NCI-H1105 treated with DMSO at 0.1 percent for 48 hours (cell line): ENCODE results near the gene GATA5.

ENCODE experiments used
- DNase-seq: peaks from one replicate; lab custom pipeline; 2025; lab: John Stamatoyannopoulos, UW

GATA5 gene

DNA sequence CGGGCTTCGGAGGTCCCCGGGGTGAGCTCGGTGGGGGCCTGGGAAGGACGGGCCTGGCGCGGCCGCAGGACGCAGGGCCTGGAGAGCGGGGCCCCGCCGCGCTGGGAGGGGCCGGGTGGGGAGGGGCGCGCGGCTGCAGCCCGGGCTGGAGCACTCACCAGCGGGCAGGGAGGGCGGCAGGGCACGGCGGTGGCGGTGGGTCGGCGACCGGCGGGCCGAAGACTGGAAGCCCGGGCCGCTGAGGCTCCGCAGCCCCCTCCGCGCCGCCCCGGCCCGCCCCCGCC, at the start of gene GATA5:
TSS of gene GATA5 (minus strand) at position 224 of the 284 bp plus-strand sequence. CDS start 474 bp downstream, outside the sequence.
- no peak for DNase-seq

DNA sequence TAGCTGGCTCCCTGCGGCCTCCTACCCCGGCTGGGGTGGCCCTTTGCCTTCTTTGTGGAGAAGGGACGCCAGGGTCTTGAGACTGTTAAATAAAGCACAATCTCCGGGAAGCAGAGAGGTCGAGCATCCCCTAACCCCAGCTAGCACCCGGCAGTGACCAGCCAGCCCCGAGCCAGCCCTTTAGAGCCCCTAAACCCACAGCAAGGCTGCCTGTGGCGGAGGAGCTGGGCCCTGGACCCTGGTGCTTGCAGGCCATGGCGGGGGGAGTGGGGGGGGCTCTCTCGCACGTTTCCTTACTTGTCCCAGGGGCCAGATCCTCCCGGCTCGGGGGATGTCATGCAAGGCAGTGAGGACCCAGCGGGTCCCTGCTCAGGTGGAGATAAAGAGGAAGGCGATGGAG, 49.2 kb upstream of the GATA5 start:
- DNase-seq: no peak

DNA sequence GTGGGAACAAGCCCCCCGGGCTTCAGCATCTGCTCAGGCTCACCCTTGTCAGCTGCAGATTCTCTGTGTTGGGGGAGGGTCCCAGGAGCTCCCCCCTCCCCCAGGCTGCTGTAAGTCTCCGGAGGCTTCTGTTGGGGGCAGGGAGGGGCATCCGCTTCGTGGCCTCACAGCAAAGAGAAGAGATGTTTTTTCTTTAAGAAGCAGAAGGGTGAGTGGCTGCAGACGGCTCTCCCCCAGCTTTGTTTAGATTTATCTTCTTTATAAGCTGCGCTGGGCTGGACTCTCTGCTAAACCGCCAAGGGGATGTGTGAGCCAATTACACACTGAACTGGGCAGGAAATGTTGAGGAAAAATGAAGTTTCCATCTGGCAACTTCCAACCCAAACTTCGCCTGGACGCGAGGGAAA, 48.7 kb upstream of the GATA5 start:
- DNase-seq: no peak

DNA sequence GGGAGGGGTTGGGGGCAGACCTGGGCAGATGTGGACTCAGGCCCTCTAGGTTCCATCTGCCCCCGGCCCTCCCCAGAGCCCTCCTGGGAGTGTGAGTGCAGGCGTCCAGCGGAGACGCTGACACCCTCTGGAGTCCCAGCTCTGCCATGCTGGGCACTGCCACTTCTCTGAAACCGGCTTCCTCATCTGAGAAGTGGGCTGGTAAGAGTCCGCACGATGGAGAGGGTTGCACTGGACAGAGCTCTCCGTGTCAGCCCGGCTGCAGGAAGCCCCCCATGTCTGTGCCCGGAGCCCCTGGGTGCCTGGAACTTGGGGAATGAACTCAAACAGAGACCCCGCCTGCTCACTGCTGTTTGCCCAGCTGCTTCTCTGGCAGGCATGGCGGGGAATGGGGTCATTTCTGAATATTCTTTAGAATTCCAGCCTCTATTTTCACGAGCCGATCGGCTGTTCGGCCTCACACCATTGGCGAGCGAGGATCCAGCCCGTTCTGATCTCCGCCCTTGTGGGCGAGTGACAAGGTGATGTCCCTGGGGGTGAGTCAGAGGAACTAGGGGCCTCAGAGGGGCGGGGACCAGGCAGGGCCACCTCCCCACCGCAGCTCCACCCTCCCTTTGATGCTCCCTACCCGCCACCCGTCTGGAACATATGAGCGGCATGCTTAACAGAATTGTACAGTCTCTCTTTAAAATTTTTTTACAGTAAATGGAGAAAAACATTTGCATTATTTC, 47.8 kb upstream of the GATA5 start:
- DNase-seq: no peak

DNA sequence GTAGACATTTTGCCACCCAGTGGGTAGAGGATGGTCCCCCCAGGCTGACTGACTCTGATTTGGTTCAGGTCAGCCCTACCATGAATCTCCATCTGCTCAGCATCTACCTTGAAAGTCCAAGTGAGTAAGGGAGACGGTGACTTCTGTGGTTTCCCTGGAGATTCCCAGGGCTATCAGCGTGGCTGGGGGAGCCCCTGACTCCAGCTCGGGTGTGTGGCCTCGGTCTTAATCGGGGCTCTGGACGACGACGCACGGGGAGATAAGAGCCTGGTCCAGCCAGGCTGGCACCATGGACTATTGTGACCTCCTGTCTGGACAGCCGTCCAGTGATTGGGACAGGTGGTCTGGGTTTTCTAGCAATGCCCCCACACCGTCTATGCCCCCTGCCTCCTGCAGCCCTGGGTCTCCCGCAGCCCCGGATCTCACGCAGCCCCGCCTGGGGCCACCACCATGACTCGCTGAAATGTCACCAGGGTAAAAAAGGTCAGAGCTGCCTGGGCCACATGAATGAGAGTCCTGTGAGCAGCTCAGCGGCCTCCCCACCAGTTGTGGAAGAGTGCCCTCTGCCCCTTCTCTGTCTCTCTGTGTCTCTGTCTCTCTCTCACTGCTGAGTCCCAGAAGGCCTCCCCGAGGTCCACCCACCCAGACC, 47.1 kb upstream of the GATA5 start:
- no peak for DNase-seq

- no peak for DNase-seq
Measured at GRCh38 chr20:62519826-62520225, 44.0 kb upstream of the GATA5 start.

DNA sequence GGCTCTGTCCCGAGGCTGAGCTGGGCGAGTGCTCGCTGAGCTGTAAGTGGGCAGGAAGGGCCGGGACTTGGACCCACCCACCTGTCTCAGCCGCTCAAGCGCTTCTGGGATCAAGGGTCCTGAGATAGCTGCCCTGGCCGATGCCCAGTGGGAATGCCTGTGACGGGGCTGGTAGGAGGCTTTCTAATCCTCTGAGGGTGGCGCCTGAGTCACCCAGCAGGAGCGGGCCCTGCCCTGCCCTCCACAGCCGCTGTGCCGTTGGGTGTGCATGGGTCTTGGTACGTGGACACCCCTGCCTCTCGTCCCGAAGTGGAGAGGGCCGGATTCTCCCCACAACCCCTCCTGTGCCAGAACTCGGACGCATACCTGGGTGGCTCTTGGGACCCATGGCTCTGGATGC, 43.1 kb upstream of the GATA5 start:
- DNase-seq: no peak

- no peak for DNase-seq
Measured at GRCh38 chr20:62517901-62518610, 42.3 kb upstream of the GATA5 start.

DNA sequence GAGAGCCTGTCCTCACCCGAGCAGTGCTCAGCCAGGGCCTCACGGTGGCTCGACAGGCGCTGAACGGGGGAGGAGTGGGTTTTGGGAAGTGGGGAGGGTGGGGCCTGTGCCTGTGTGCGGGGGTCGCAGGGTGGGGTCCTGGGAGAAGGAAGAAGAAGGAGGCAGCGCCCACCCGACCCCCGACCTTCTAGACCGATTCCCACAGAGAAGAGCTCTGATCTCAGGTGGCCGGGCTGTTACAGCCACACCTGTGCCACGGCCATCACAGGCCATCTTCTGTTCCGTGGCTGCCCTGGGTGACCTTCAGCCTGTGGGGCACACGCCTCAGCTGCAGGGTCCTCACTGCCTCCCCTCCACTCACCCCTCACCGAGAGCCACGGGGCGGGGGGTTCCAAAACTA, 41.4 kb upstream of the GATA5 start:
- DNase-seq: no peak

- no peak for DNase-seq
Measured at GRCh38 chr20:62516338-62516737, 40.5 kb upstream of the GATA5 start.

DNA sequence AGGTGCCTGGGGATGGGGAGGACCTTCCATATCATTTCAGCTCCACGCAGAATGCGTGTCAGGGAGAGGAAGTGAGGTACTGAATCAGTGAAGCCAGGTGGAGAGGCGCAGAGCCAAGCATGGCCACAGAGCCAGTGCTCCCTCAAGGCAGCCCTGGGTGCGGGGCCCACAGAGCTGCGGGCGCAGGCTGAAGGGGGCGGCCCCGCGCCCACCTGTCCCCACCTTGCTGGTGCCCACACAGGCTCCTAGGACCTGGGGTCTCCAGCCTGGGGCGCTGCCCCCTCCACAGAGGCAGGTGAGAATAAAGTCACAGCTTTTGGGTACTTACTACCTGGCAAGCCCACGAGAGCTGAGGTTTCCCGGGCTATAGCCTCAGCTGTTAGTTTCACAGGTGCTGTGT, 40.0 kb upstream of the GATA5 start:
- no peak for DNase-seq

GRCh38 chr20:62515280-62515679, 39.5 kb upstream of the GATA5 start:
- no peak for DNase-seq

DNA sequence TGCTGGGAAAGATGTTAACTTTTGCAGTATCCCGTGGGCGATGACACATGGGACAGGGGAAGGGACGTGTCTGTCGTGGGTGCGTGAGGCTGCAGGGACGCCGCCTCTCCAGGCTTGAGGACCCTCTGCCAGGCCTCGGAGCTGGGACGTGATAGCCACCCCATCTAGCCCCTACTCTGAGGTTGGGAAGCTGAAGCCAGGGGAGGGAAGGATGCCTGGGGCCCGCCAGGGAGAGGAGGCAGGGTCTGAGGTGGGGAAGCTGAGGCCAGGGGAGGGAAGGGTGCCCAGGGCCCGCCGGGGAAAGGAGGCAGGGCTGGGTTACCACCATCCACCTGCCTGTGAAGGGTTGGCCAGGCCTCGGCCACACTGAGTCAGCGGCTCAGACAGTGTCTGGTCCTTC, 38.2 kb upstream of the GATA5 start:
- DNase-seq: no peak

DNA sequence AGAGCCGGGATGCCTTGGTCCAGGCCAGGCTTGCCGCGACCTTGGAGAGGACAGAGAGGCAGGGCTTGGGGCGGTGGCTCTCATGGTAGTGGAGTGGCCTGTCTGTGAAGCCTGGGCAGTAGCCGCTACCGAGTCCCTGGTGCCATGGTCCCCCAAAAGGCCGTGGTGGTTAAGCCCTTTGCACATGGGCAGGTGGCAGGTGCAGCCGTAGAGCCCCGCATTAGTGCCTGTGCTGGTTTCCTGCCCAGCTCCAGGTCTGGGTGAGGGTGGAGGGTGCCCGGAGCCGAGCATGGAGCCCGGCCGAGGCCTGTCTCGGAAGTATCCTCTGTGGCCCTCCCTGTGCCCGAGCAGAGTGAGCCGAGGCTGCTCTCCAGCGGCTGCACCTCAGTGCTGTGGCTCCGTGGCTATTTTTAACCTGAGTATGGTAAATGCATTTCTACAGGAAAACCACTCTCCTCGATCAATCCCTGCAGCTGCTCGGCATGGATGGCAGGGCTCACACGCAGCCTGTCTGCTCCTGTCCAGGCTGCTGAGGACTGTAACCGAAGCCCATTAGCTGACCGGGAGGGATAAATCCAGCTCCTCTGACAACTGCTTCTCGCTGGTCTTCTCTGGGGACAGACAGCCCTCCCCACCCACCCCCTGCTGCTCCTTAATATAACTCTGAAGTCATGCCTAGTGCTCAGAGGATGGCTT, 36.3 kb upstream of the GATA5 start:
- DNase-seq: no peak

- no peak for DNase-seq
Measured at GRCh38 chr20:62511300-62511914, 35.6 kb upstream of the GATA5 start.

- DNase-seq: peak; percentile 4
Measured at GRCh38 chr20:62508641-62509051, 32.9 kb upstream of the GATA5 start.

- no peak for DNase-seq
Measured at GRCh38 chr20:62507991-62508640, 32.3 kb upstream of the GATA5 start.

- no peak for DNase-seq
Measured at GRCh38 chr20:62507323-62507722, 31.5 kb upstream of the GATA5 start.

DNA sequence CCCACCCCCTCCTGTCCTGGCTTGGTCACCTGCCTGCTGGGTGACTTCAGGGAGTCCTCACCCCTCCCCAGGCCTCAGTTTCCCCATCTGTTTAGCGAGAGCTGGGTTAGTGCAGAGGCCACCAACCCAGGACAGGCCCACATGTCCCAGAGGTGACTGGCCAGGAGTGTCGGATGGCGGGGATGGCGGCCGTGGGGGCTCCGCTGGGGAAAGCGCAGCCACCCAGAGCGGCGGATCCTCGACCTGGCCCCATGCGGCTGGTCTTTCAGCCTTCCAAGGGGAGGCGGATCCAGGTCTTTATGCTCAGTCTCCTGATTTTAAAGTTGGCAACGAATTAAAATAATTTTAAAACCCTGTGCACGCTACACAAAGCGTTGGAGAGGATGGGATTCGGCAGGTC, 31.0 kb upstream of the GATA5 start:
- no peak for DNase-seq

GRCh38 chr20:62506087-62506486, 30.3 kb upstream of the GATA5 start:
- no peak for DNase-seq

- no peak for DNase-seq
Measured at GRCh38 chr20:62505337-62506045, 29.7 kb upstream of the GATA5 start.
